HG03025 (cell line): ENCODE results near the gene PTPRM.

Experiments used
- ATAC-seq: cut with Tn5 transposase; IDR thresholded peaks from one replicate; pipeline ENCODE4 v1.9.1; 2021; ENCODE audit warnings: mild to moderate bottlenecking, moderate library complexity; ENCODE audit not compliant: unreplicated experiment, low FRiP score

Gene PTPRM

GRCh38 chr18:7598167-7599047, 31.3 kb downstream of the PTPRM start:
- no peak for ATAC-seq

- no peak for ATAC-seq
These were observed 32.9 kb downstream of the PTPRM start for GRCh38 chr18:7600036-7600435.

- no peak for ATAC-seq
These were observed 33.6 kb downstream of the PTPRM start for GRCh38 chr18:7600528-7601245.

GRCh38 chr18:7601246-7601615, 34.1 kb downstream of the PTPRM start:
- no peak for ATAC-seq

GRCh38 chr18:7601936-7602335, 34.8 kb downstream of the PTPRM start:
- ATAC-seq = no peak

- no peak for ATAC-seq
These were observed 36.3 kb downstream of the PTPRM start for GRCh38 chr18:7603259-7604000.

GRCh38 chr18:7604361-7604760, 37.2 kb downstream of the PTPRM start:
- no peak for ATAC-seq

- ATAC-seq = no peak
These were observed 38.6 kb downstream of the PTPRM start for GRCh38 chr18:7605705-7606104.

- ATAC-seq = no peak
These were observed 40.5 kb downstream of the PTPRM start for GRCh38 chr18:7607540-7608173.

- no peak for ATAC-seq
These were observed 41.0 kb downstream of the PTPRM start for GRCh38 chr18:7608174-7608550.

GRCh38 chr18:7608781-7609201, 41.7 kb downstream of the PTPRM start:
- no peak for ATAC-seq

- ATAC-seq = no peak
These were observed 42.5 kb downstream of the PTPRM start for GRCh38 chr18:7609617-7610016.

- no peak for ATAC-seq
These were observed 46.9 kb downstream of the PTPRM start for GRCh38 chr18:7614042-7614441.

- ATAC-seq = no peak
These were observed 48.7 kb downstream of the PTPRM start for GRCh38 chr18:7615840-7616239.

GRCh38 chr18:7616661-7617060, 49.5 kb downstream of the PTPRM start:
- no peak for ATAC-seq

- no peak for ATAC-seq
These were observed 50.8 kb downstream of the PTPRM start for GRCh38 chr18:7617738-7618422.

- no peak for ATAC-seq
These were observed 51.9 kb downstream of the PTPRM start for GRCh38 chr18:7618891-7619442.

GRCh38 chr18:7619676-7620075, 52.6 kb downstream of the PTPRM start:
- no peak for ATAC-seq

GRCh38 chr18:7622721-7623120, 55.6 kb downstream of the PTPRM start:
- ATAC-seq = no peak

GRCh38 chr18:7623681-7624080, 56.6 kb downstream of the PTPRM start:
- no peak for ATAC-seq
